ENCODE data around the gene GMIP. TPM values are rescaled to one million over a fixed set of nuclear protein-coding genes. Genes with fewer than 3 reads are reported as not detected.

GMIP gene
- total and polyA plus RNA-seq, 4 donors = 0.89 to 6.5 (median 4.3) TPM

DNA sequence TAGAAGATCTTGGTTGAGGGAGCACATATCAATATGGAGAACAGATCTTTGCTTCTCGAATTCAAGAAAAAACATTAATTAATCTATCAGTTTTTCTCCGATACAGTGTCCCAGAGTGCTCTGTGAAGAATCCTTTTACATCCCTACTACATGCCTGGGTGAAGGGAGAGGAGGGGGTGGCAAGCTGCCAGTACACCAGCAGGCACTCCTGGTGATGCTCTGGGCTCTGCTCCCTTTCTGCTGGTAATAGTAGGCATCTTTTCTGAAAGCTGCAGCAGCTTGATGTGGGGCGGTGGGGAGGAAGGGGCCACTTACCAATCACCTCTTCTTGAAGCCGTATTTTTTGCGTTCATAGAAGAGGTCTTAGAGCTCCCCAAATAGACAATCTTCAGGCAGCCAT lies 55.7 kb downstream of the GMIP start:
- Histone ChIP-seq H3K4me1 (ENCODE audit: control insufficient read depth in 4 of 4, insufficient read depth in 4 of 4, low read length in 3 of 4) (no peaks in the 10 kb centered on the region), H3K4me3 (ENCODE audit: low read depth in 1 of 3, low read length in 3 of 3) (no peak overlapping the region), H3K9ac (ENCODE audit: low read depth in 1 of 2, low read length in 2 of 2) (no peak overlapping the region), H3K27ac (ENCODE audit: low read depth in 1 of 2, low read length in 2 of 2) (no peak overlapping the region), H3K36me3 (ENCODE audit: control insufficient read depth in 4 of 4, insufficient read depth in 3 of 4, low read depth in 1 of 4, low read length in 3 of 4) (no peaks in the 10 kb centered on the region), H3K9me3 (ENCODE audit: control insufficient read depth in 4 of 4, low read length in 3 of 4) (no peaks in the 10 kb centered on the region), H3K27me3 (ENCODE audit: control insufficient read depth in 4 of 4, insufficient read depth in 4 of 4, low read length in 3 of 4) (no peaks in the 10 kb centered on the region)
- no peak for TF ChIP-seq RXRA (IDR thresholded peaks at IDR 0.05)
- TF ChIP-seq EGR1 (IDR thresholded peaks at IDR 0.05; ENCODE audit: low read depth in 2 of 2) = no peak
- TF ChIP-seq, protein P1, sequence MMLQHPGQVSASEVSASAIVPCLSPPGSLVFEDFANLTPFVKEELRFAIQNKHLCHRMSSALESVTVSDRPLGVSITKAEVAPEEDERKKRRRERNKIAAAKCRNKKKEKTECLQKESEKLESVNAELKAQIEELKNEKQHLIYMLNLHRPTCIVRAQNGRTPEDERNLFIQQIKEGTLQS (IDR thresholded peaks at IDR 0.05) = no peak
- DNase-seq (ENCODE audit: low spot score) = no peak
- WGBS = 90% methylated on average over 5 of the region's 5 CpGs

DNA sequence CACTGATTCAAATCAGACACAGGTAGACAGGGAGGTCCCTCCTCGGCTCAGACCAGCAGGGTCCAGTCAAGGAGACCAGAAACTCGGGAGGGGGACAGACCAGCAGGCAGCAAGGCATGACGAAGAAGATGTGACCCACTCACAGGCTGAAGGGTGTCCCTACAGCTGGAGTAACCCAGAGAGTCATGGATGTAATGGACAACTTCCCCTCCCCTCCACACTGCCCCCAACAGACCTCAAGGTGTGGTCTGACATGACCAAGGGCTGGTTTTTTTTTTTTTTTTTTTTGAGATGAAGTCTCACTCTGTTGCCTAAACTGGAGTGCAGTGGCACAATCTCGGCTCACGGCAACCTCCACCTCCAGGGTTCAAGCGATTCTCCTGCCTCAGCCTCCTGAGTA lies 59.1 kb downstream of the GMIP start:
- no peak overlapping the region for H3K4me3 ChIP-seq (ENCODE audit: low read depth in 1 of 3, low read length in 3 of 3)
- WGBS = 78% methylated on average over 6 of the region's 6 CpGs
- no peaks in the 10 kb centered on the region for H3K9me3 ChIP-seq (ENCODE audit: control insufficient read depth in 4 of 4, low read length in 3 of 4)
- H3K27me3 ChIP-seq (ENCODE audit: control insufficient read depth in 4 of 4, insufficient read depth in 4 of 4, low read length in 3 of 4) = no peaks in the 10 kb centered on the region
- no peak overlapping the region for H3K27ac ChIP-seq (ENCODE audit: low read depth in 1 of 2, low read length in 2 of 2)
- no peaks in the 10 kb centered on the region for H3K4me1 ChIP-seq (ENCODE audit: control insufficient read depth in 4 of 4, insufficient read depth in 4 of 4, low read length in 3 of 4)
- no peaks in the 10 kb centered on the region for H3K36me3 ChIP-seq (ENCODE audit: control insufficient read depth in 4 of 4, insufficient read depth in 3 of 4, low read depth in 1 of 4, low read length in 3 of 4)
- no peak overlapping the region for H3K9ac ChIP-seq (ENCODE audit: low read depth in 1 of 2, low read length in 2 of 2)
- no peak for TF ChIP-seq EGR1 (IDR thresholded peaks at IDR 0.05; ENCODE audit: low read depth in 2 of 2)
- no peak for TF ChIP-seq HNF4G (IDR thresholded peaks at IDR 0.05)
- TF ChIP-seq JUND (IDR thresholded peaks at IDR 0.05) = no peak
- TF ChIP-seq YY1 (IDR thresholded peaks at IDR 0.05) = no peak
- TF ChIP-seq RXRA (IDR thresholded peaks at IDR 0.05) = no peak
- TF ChIP-seq NR2F2 (IDR thresholded peaks at IDR 0.05) = no peak
- TF ChIP-seq, protein P2, sequence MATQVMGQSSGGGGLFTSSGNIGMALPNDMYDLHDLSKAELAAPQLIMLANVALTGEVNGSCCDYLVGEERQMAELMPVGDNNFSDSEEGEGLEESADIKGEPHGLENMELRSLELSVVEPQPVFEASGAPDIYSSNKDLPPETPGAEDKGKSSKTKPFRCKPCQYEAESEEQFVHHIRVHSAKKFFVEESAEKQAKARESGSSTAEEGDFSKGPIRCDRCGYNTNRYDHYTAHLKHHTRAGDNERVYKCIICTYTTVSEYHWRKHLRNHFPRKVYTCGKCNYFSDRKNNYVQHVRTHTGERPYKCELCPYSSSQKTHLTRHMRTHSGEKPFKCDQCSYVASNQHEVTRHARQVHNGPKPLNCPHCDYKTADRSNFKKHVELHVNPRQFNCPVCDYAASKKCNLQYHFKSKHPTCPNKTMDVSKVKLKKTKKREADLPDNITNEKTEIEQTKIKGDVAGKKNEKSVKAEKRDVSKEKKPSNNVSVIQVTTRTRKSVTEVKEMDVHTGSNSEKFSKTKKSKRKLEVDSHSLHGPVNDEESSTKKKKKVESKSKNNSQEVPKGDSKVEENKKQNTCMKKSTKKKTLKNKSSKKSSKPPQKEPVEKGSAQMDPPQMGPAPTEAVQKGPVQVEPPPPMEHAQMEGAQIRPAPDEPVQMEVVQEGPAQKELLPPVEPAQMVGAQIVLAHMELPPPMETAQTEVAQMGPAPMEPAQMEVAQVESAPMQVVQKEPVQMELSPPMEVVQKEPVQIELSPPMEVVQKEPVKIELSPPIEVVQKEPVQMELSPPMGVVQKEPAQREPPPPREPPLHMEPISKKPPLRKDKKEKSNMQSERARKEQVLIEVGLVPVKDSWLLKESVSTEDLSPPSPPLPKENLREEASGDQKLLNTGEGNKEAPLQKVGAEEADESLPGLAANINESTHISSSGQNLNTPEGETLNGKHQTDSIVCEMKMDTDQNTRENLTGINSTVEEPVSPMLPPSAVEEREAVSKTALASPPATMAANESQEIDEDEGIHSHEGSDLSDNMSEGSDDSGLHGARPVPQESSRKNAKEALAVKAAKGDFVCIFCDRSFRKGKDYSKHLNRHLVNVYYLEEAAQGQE (IDR thresholded peaks at IDR 0.05) = no peak
- no peak for TF ChIP-seq HNF4A (conservative IDR thresholded peaks at IDR 0.05)
- TF ChIP-seq, protein P3, sequence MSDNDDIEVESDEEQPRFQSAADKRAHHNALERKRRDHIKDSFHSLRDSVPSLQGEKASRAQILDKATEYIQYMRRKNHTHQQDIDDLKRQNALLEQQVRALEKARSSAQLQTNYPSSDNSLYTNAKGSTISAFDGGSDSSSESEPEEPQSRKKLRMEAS (IDR thresholded peaks at IDR 0.05) = no peak
- no peak for TF ChIP-seq FOXA2 (IDR thresholded peaks at IDR 0.05)
- TF ChIP-seq, protein P4, sequence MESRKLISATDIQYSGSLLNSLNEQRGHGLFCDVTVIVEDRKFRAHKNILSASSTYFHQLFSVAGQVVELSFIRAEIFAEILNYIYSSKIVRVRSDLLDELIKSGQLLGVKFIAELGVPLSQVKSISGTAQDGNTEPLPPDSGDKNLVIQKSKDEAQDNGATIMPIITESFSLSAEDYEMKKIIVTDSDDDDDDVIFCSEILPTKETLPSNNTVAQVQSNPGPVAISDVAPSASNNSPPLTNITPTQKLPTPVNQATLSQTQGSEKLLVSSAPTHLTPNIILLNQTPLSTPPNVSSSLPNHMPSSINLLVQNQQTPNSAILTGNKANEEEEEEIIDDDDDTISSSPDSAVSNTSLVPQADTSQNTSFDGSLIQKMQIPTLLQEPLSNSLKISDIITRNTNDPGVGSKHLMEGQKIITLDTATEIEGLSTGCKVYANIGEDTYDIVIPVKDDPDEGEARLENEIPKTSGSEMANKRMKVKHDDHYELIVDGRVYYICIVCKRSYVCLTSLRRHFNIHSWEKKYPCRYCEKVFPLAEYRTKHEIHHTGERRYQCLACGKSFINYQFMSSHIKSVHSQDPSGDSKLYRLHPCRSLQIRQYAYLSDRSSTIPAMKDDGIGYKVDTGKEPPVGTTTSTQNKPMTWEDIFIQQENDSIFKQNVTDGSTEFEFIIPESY (IDR thresholded peaks at IDR 0.05) = no peak
- no peak for TF ChIP-seq TAF1 (conservative IDR thresholded peaks at IDR 0.05)
- no peak for TF ChIP-seq FOXA1 (IDR thresholded peaks at IDR 0.05)
- no peak for TF ChIP-seq GABPA (IDR thresholded peaks at IDR 0.05 in 1 of 2, conservative IDR thresholded peaks at IDR 0.05 in 1 of 2)
- TF ChIP-seq, protein P1 (IDR thresholded peaks at IDR 0.05) = no peak
- TF ChIP-seq RAD21 (IDR thresholded peaks at IDR 0.05) = no peak
- TF ChIP-seq, protein P5, sequence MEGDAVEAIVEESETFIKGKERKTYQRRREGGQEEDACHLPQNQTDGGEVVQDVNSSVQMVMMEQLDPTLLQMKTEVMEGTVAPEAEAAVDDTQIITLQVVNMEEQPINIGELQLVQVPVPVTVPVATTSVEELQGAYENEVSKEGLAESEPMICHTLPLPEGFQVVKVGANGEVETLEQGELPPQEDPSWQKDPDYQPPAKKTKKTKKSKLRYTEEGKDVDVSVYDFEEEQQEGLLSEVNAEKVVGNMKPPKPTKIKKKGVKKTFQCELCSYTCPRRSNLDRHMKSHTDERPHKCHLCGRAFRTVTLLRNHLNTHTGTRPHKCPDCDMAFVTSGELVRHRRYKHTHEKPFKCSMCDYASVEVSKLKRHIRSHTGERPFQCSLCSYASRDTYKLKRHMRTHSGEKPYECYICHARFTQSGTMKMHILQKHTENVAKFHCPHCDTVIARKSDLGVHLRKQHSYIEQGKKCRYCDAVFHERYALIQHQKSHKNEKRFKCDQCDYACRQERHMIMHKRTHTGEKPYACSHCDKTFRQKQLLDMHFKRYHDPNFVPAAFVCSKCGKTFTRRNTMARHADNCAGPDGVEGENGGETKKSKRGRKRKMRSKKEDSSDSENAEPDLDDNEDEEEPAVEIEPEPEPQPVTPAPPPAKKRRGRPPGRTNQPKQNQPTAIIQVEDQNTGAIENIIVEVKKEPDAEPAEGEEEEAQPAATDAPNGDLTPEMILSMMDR (IDR thresholded peaks at IDR 0.05; ENCODE audit: low read depth, low read length, missing input control) = no peak
- TF ChIP-seq SP1 (IDR thresholded peaks at IDR 0.05) = no peak
- DNase-seq (ENCODE audit: low spot score) = no peak

All from liver (tissue), 9 donors.